Mesendoderm (in vitro differentiated cells): Measurements from ENCODE around the gene IFIT5.

Experiments used
- DNase-seq: peaks from one replicate; pipeline ENCODE4 v3.0.0; 2013
- H2AK5ac ChIP-seq: 2 replicates; pipeline ENCODE4 v1.6.1; 2013; ENCODE audit warnings: low read length, inconsistent platforms
- H2BK120ac ChIP-seq: 2 replicates; pipeline ENCODE4 v1.6.1; 2013; ENCODE audit warnings: low read depth, mild to moderate bottlenecking, low read length, moderate library complexity, mixed read lengths
- H2BK15ac ChIP-seq: replicated peaks from 2 replicates; pipeline ENCODE4 v1.6.1; 2013; ENCODE audit warnings: low read depth, mild to moderate bottlenecking, moderate library complexity
- H2BK5ac ChIP-seq: 2 replicates; pipeline ENCODE4 v1.6.1; 2013; ENCODE audit warnings: low read length, inconsistent platforms
- H3K18ac ChIP-seq: 2 replicates; pipeline ENCODE4 v1.6.1; 2013; ENCODE audit warnings: mild to moderate bottlenecking, low read length, mixed read lengths
- H3K23ac ChIP-seq: one replicate; pipeline ENCODE4 v1.6.1; 2013; ENCODE audit warnings: low read length
- H3K27ac ChIP-seq: 2 replicates; pipeline ENCODE4 v1.5.1; 2013; ENCODE audit warnings: low read depth, mild to moderate bottlenecking, inconsistent platforms, low read length, moderate library complexity
- H3K27me3 ChIP-seq: 2 replicates; pipeline ENCODE4 v1.6.1; 2013; ENCODE audit warnings: low read length, control low read depth, mild to moderate bottlenecking, inconsistent platforms; ENCODE audit not compliant: insufficient read depth, poor library complexity
- H3K36me3 ChIP-seq: 2 replicates; pipeline ENCODE4 v1.6.1; 2013; ENCODE audit warnings: low read length, inconsistent platforms; ENCODE audit not compliant: control insufficient read depth, insufficient read depth
- H3K4ac ChIP-seq: one replicate; pipeline ENCODE4 v1.6.1; 2013; ENCODE audit warnings: low read depth, mild to moderate bottlenecking, low read length, moderate library complexity
- H3K4me1 ChIP-seq: 2 replicates; pipeline ENCODE4 v1.6.1; 2013; ENCODE audit warnings: low read depth, low read length, inconsistent platforms; ENCODE audit not compliant: control insufficient read depth
- H3K4me2 ChIP-seq: 2 replicates; pipeline ENCODE4 v1.6.1; 2013; ENCODE audit warnings: low read length
- H3K4me3 ChIP-seq: 2 replicates; pipeline ENCODE4 v1.5.1; 2013; ENCODE audit warnings: mild to moderate bottlenecking, low read length
- H3K56ac ChIP-seq: one replicate; pipeline ENCODE4 v1.6.1; 2013; ENCODE audit warnings: low read length
- H3K79me1 ChIP-seq: 2 replicates; pipeline ENCODE4 v1.6.1; 2013; ENCODE audit warnings: low read length, inconsistent platforms
- H3K79me2 ChIP-seq: 2 replicates; pipeline ENCODE4 v1.6.1; 2013; ENCODE audit warnings: mild to moderate bottlenecking, low read length; ENCODE audit not compliant: control insufficient read depth, insufficient read depth
- H3K9ac ChIP-seq: 2 replicates; pipeline ENCODE4 v1.6.1; 2013; ENCODE audit warnings: low read length, inconsistent platforms
- H4K5ac ChIP-seq: one replicate; pipeline ENCODE4 v1.6.1; 2013; ENCODE audit warnings: low read length
- H4K8ac ChIP-seq: one replicate; pipeline ENCODE4 v1.6.1; 2013; ENCODE audit warnings: low read depth, mild to moderate bottlenecking, control low read depth, low read length, moderate library complexity
- WGBS: extraction: QIAGEN DNeasy Blood & Tissue Kit; methylation state at CpG from one replicate; pipeline ENCODE4 v1.1.7; 2013; ENCODE audit warnings: low lambda C conversion rate, missing lambda C conversion rate; ENCODE audit not compliant: insufficient coverage; ENCODE audit errors: extremely low coverage; 5-methylcytosine and 5-hydroxymethylcytosine counted together

Gene IFIT5

DNA sequence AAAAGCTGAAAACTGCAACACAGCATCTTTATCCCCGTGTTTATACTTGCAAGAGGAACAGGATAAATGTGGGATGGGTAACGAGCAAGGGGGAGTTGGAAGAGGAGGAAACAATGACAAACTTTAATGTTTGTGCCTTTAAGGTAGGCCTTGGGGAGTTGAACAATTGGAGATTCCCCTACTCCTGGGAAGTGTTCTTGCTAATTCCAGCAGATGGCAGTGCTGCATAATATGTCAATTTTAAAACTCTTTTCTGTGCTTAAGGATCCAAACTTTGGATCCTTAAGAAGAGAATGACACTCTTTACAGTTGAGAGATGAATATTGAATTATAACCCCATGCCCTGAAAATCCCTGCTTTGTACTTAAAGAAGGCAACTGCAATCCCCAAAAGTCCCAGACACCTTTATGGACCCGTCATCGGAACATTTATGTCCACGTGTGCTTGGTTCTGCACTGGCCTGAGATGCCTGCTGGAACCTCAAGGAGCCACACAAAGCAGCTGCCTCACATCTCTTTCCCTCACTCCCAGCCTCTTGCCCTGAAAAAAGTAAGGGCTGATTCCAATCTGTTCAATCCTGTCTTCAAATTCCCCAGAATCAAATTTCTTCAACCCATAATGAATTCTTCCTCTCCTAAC lies 12.0 kb downstream of the IFIT5 start:
- no peak overlapping the region for H3K4me2 ChIP-seq
- H3K56ac ChIP-seq = no peak overlapping the region
- peak; percentile 67 for DNase-seq
- H3K4me3 ChIP-seq = no peak overlapping the region
- no peak overlapping the region for H4K5ac ChIP-seq
- no peak overlapping the region for H3K18ac ChIP-seq
- no CpG with 5 or more reads among the region's 5 CpGs for WGBS
- no peak overlapping the region for H3K23ac ChIP-seq
- H3K27me3 ChIP-seq = no peaks in the 10 kb centered on the region
- H2BK5ac ChIP-seq = no peak overlapping the region
- no peaks in the 10 kb centered on the region for H3K79me2 ChIP-seq
- no peaks in the 10 kb centered on the region for H3K4me1 ChIP-seq
- no peak overlapping the region for H3K4ac ChIP-seq
- no peaks in the 10 kb centered on the region for H3K79me1 ChIP-seq
- no peak overlapping the region for H4K8ac ChIP-seq
- no peaks in the 10 kb centered on the region for H3K36me3 ChIP-seq
- H3K27ac ChIP-seq = no peak overlapping the region
- no peak overlapping the region for H2BK15ac ChIP-seq
- no peak overlapping the region for H2BK120ac ChIP-seq
- H3K9ac ChIP-seq = no peak overlapping the region
- H2AK5ac ChIP-seq = no peak overlapping the region

DNA sequence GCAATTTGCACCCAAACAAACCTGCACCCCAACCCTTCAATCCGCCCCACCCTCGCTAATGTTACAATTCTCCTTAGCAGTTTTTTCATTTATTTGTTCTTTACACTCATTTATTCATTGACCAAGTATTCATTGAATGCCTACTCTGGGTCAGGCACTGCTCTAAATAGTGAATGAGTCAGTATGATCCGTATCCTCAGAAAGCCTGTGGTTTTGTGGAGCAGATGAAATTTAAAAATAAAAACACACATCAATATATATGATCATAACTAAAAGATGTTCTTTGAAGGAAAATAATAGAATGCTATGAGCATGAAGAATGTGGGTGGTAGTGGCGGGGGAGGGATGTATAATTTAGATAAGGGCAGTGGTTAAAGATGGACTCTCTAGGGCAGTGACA lies 13.3 kb downstream of the IFIT5 start:
- Histone ChIP-seq H3K18ac (no peak overlapping the region), H3K27me3 (no peaks in the 10 kb centered on the region), H3K23ac (no peak overlapping the region), H3K56ac (no peak overlapping the region), H4K5ac (no peak overlapping the region), H3K4me1 (no peaks in the 10 kb centered on the region), H2BK120ac (no peak overlapping the region), H3K36me3 (no peaks in the 10 kb centered on the region), H3K79me2 (no peaks in the 10 kb centered on the region), H3K79me1 (no peaks in the 10 kb centered on the region), H3K4ac (no peak overlapping the region), H3K4me3 (no peak overlapping the region), H3K27ac (no peak overlapping the region), H4K8ac (no peak overlapping the region), H2BK15ac (no peak overlapping the region), H3K9ac (no peak overlapping the region), H2BK5ac (no peak overlapping the region), H3K4me2 (no peak overlapping the region), H2AK5ac (no peak overlapping the region)
- WGBS = no CpG with 5 or more reads among the region's 4 CpGs
- no peak for DNase-seq

DNA sequence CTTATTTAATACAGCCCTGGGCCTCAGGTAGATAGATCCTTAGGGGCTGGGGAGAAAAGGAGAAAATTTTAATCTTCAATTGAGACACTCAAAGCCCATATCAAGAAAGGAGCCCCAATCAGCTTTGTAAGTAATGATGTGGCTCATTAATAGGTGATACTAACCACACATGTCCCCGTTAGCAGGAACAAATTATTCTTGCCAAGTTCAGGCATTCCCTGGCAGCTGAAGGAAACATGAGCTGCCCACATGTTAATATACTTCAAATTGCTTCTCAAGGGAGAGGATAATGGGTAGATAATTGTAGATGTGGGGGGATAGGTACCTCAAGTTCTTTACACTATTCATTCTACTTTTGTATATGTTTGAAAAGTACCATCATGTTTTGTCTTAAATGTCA lies 14.5 kb downstream of the IFIT5 start:
- Histone ChIP-seq H2BK5ac (no peak overlapping the region), H2BK15ac (no peak overlapping the region), H3K18ac (no peak overlapping the region), H3K79me1 (no peaks in the 10 kb centered on the region), H2BK120ac (no peak overlapping the region), H3K36me3 (no peaks in the 10 kb centered on the region), H3K4me3 (no peak overlapping the region), H3K27ac (no peak overlapping the region), H3K9ac (no peak overlapping the region), H3K79me2 (no peaks in the 10 kb centered on the region), H3K27me3 (no peaks in the 10 kb centered on the region), H3K4me1 (no peaks in the 10 kb centered on the region), H2AK5ac (no peak overlapping the region), H4K8ac (no peak overlapping the region), H3K56ac (no peak overlapping the region), H4K5ac (no peak overlapping the region), H3K4ac (no peak overlapping the region), H3K4me2 (no peak overlapping the region), H3K23ac (no peak overlapping the region)
- WGBS = no CpG with 5 or more reads among the region's 1 CpG
- DNase-seq = no peak

DNA sequence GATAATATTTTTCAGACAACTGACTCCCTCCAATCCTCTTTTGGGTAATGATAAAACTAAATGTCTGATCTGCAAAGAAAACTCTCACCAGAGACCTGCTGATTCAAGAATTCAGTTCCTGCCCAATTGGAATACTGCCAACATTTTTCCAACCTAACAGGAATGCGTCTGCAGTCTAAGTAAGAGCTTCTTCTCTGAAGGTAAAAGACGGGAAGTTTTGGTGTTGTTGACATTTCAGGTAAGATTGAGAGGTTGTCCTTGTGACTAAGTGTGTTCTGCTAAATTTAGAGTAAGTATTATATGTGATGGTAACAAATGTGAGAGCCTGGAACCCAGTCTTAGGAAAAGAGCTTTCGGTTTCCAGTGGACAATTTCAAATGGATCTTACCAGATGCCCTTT lies 17.6 kb downstream of the IFIT5 start:
- DNase-seq = peak; percentile 18
- whole genome bisulfite sequencing = no CpG with 5 or more reads among the region's 3 CpGs

DNA sequence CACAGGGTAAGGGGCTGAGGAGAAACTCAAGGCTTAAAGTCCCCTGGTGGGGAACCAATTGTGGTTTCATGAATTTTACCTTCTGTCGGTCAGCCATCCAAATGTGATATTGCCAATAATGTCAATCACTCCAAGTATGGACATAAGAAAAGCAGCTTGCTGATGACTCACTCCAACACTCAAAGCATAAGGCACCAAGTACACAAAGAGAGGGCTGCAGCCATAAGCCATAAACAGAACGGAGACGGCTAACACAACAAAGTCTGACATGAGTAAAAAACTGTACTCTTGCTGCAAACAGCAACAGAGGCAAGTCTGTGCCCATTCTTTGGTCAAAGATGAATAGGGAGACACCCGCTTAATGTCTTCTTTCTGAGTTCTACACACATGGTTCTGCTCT lies 24.2 kb downstream of the IFIT5 start:
- Histone ChIP-seq H3K18ac (no peak overlapping the region), H3K9ac (no peak overlapping the region), H2BK5ac (no peak overlapping the region), H4K5ac (no peak overlapping the region), H3K4ac (no peak overlapping the region), H3K79me2 (no peaks in the 10 kb centered on the region), H3K27ac (no peak overlapping the region), H3K23ac (no peak overlapping the region), H3K36me3 (no peaks in the 10 kb centered on the region), H2BK15ac (no peak overlapping the region), H3K27me3 (no peaks in the 10 kb centered on the region), H3K56ac (no peak overlapping the region), H3K4me2 (no peak overlapping the region), H2AK5ac (no peak overlapping the region), H3K4me3 (no peak overlapping the region), H4K8ac (no peak overlapping the region), H3K4me1 (no peaks in the 10 kb centered on the region), H2BK120ac (no peak overlapping the region), H3K79me1 (no peaks in the 10 kb centered on the region)
- no CpG with 5 or more reads among the region's 4 CpGs for WGBS
- DNase-seq = no peak

More for the DNA sequence above, 17.6 kb downstream of the IFIT5 start:
- Histone ChIP-seq H2AK5ac (no peak overlapping the region), H3K18ac (no peak overlapping the region), H3K4me1 (no peaks in the 10 kb centered on the region), H3K9ac (no peak overlapping the region), H3K4me2 (no peak overlapping the region), H2BK5ac (no peak overlapping the region), H3K79me2 (no peaks in the 10 kb centered on the region), H3K36me3 (no peaks in the 10 kb centered on the region), H2BK120ac (no peak overlapping the region), H3K27me3 (no peaks in the 10 kb centered on the region), H3K27ac (no peak overlapping the region), H3K4ac (no peak overlapping the region), H3K23ac (no peak overlapping the region), H4K5ac (no peak overlapping the region), H2BK15ac (no peak overlapping the region), H3K79me1 (no peaks in the 10 kb centered on the region), H3K4me3 (no peak overlapping the region), H3K56ac (no peak overlapping the region), H4K8ac (no peak overlapping the region)
